HL-60/S4 treated with retinoic acid at 250 ng/mL for 4 days and 3 days (cell line): ENCODE data around the gene CCL13.

Source experiments
- in situ Hi-C: fragments of 300-500 bp; cut with MboI; formaldehyde crosslinking; loops from 2 replicates; pipeline ENCODE4 v1.7.0; 2022; ENCODE audit warnings: low sequenced_read_pairs

CCL13 gene

GRCh38 chr17:34382621-34383124 lies 26.4 kb downstream of the CCL13 start:
- in situ Hi-C loops, result no loop called here

DNA sequence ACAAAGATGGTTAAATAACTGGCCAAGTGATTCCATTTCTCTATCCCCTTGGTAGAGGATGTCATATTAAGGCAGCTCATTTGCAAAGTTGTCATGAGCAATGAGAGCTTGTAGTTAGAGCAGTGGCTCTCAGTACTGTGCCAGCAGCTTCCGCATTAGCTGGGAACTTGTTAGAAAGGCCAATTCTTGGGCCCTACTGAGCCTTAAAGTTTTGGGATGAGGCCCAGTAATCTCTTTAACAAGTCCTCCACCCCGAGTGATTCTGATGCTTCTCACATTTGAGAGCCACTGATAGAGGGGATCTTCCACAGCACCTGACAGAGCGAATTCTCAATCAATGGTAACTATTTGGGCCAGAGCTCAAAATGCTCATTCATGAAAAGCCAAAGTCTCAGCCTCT lies 26.9 kb downstream of the CCL13 start:
- in situ Hi-C loops, result no loop called here

- in situ Hi-C loops, result no loop called here
Observed at GRCh38 chr17:34384271-34384670, 28.0 kb downstream of the CCL13 start.

DNA sequence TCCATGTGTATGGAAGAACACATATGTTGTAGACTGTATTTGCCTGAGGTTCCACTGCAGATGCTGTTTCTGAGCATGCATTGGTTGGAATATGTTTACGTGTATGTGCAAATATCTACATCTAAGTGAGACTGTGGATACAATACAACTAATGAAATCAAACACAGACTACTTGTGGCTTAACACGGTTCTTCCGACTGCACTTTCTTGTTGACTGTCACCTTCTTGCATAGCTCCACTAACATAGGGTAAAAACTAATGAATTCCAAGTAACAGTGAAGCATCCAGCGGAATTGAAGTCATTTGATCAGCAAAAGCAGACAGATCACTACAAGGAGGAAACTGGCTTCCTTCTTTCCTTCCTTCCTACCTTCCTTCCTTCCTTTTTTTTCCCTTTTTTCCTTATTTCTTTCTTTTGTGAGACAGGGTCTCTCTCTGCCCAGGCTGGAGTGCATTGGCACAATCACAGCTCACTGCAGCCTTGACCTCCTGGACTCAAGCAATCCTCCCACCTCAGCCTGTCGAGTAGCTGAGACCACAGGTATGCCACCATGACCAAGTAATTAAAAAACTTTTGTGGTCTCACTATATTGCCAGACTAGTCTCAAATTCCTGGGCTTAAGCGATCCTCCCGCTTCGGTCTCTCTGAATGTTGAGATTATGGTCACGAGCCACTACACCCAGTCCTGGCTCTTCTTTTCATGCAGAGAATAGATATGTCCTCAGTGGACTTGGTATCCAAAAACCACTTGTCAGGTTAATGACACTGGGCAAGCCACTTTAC lies 28.7 kb downstream of the CCL13 start:
- in situ Hi-C loops, result no loop called here

DNA sequence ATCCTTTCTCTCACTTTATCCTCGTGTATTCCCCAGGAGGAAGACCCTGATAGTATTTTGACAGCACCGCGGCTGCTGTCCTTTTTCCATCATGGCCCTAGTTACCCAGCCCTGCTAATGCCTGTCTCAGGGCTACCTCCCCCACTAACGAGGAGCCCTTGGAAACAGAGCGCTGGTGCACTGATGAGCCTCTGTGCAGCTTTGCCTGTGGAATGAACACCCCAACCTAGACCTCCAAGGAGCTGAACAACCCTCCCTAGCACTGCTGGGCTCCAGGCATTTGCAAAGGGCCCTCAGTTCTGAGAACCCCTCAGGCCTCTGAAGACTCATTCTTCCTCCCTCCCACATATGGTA lies 30.0 kb downstream of the CCL13 start:
- in situ Hi-C loops, result no loop called here

- in situ Hi-C loops, result no loop called here
Observed at GRCh38 chr17:34386697-34387550, 30.6 kb downstream of the CCL13 start.

DNA sequence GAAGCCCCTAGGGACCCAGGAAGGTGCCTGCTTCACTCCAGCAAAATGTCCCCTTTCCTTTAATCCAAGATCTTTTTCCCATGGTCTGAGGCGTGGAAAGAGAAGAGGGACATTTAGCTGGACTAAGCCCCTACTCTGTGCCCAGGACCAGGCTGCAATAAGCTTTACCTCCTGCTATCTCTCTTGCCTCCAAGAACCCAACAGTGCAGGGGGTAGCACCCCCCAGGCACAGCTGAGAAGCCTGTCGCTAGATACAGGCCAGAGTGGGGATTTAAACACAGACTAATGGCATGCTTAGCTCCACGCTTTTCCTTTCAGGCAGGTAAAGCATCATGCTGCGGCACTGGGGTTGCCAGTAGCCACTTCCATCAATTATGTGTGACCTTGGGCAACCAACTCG lies 31.3 kb downstream of the CCL13 start:
- in situ Hi-C loops, result no loop called here

DNA sequence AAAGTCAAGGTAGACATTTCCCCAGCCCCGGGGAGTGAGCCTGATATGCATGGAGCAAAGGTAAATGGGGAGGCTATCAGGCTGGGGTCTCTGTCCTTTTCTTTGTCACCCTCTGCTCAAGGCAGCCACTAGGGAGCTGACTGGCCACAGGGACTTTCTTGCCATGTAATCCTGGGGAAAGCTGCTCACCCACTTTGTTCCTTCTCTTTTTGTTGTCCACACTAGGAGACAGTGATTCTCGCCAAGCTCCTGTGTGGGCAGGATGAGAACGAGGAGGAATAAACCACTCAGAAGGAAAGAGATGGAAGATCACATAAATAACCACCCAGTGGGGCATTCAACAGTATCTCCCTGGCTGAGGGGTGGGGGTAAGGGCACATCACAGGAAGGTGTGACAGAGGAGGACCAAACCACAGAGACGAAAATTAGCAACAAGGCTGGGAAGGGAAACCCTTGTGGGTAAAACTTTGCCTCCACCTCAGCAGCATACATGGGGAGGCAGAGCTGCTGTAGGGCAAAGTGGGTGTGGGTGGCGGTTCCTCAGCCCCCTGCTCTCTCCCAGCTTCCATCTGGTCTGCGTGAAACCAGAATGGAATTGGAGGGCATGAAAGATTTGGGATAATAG lies 33.0 kb downstream of the CCL13 start:
- in situ Hi-C loops, result no loop called here

DNA sequence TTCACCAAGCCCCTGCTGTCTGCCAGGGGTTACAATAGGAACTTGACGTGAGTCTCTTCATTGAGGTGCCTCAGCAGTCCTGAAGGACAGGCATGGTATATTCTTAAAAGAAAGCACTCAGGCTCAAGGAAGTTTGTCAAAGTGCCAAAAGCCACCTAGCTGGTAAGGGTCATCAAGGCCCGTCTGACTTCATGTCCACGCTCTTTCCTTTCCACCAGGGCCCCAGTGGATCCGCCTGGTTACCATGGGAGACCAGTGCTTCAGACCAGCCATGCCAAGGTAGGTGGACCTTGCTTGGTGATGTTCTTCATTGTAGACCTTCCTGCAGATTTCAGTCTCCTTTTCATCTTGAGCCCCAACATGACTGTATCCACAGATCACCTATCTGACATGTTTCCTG lies 34.4 kb downstream of the CCL13 start:
- in situ Hi-C loops, result no loop called here

DNA sequence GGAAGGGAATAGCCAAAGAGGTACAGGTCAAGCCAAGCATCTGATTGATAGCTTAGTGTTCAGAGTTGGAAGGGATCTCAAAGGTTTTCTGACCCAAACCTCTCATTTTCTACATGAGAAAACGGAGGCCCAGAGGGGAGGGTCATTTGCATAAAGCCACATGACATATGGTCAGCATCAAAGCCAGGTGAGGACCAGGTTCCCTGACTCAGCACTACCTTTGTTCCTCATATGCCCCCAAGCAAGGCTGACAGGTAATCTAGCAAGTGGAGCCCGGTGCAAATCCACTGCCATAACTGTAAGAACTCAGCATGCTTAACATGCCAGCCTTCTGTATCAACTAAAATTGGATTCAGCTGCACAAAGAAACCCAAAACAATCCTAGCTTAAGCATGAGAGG lies 35.0 kb downstream of the CCL13 start:
- in situ Hi-C loops, result no loop called here

- in situ Hi-C loops, result no loop called here
Observed at GRCh38 chr17:34393401-34393800, 37.1 kb downstream of the CCL13 start.

- in situ Hi-C loops, result no loop called here
Observed at GRCh38 chr17:34397265-34397664, 41.0 kb downstream of the CCL13 start.

GRCh38 chr17:34398990-34399389 lies 42.7 kb downstream of the CCL13 start:
- in situ Hi-C loops, result no loop called here

DNA sequence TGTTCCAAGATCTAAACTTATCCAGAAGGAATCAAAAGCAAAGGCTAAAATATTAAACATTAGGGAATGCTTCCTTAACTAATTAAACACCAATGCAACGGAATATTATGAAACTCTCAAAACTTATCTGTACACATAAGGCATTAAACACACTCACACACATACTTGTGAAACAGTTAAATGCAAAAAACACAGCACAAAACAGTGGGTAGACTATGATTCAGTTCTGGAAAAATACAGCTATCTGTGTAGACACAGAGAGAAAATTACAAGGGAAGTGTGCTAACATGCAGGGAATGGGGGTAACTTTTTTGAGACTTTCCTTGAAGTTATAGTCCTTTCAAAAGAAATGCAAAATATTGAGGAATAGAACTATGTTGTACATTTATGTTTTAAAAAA lies 43.4 kb downstream of the CCL13 start:
- in situ Hi-C loops, result no loop called here

GRCh38 chr17:34400301-34400931 lies 44.1 kb downstream of the CCL13 start:
- in situ Hi-C loops, result no loop called here

GRCh38 chr17:34401165-34401564 lies 44.9 kb downstream of the CCL13 start:
- in situ Hi-C loops, result no loop called here

- in situ Hi-C loops, result no loop called here
Observed at GRCh38 chr17:34403006-34403405, 46.7 kb downstream of the CCL13 start.

DNA sequence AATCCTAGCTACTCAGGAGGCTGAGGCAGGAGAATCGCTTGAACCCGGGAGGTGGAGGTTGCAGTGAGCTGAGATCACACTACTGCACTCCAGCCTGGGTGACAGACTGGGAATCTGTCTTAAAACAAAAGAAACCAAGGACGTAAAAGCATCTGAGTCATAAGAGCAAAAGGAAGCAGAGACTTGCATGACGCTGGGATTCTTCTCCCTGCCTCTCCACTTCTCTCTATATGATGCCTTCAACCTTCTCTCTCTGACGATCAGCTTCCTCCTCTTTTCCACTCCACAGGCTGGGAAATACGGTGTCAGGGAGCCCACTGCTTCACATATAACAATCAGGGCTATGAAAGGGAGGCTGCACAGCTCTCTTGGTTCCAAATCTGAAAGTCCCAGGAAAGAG lies 49.9 kb downstream of the CCL13 start:
- in situ Hi-C loops, result no loop called here
